CD14-positive monocyte (primary cell): Measurements from ENCODE around the gene TMPRSS5. TPM values are rescaled to one million over a fixed set of nuclear protein-coding genes. Genes with fewer than 3 reads are reported as not detected.

Experiments used
- DNase-seq, 3 donors: peaks; one replicate each; pipeline ENCODE4 v3.0.0-alpha.2; 2011 to 2022
- H2AFZ ChIP-seq: 2 replicates; pipeline ENCODE4 v1.6.0; 2012; ENCODE audit warnings: mild to moderate bottlenecking, low read depth, low read length, inconsistent platforms; ENCODE audit not compliant: insufficient read depth, poor library complexity, severe bottlenecking
- H3K27ac ChIP-seq, 2 donors: 1 replicate in 1 of 2; 2 replicates in 1 of 2; pipeline ENCODE4 v1.5.1; 2012 to 2013; ENCODE audit warnings: low read length in 2 of 2, control low read depth in 1 of 2, inconsistent platforms in 1 of 2, low read depth in 1 of 2, mild to moderate bottlenecking in 1 of 2
- H3K27me3 ChIP-seq, 2 donors: one replicate each; pipeline versions ENCODE4 v1.6.0 to v1.6.1; 2011 to 2013; ENCODE audit warnings: low read length in 2 of 2; ENCODE audit not compliant: control insufficient read depth in 2 of 2, insufficient read depth in 2 of 2
- H3K36me3 ChIP-seq, 2 donors: replicated peaks in 1 of 2; 1 replicate in 1 of 2; 2 replicates in 1 of 2; pipeline versions ENCODE4 v1.5.1 to v1.6.1; 2012 to 2013; ENCODE audit warnings: low read length in 2 of 2, control low read depth in 1 of 2, inconsistent platforms in 1 of 2, mild to moderate bottlenecking in 1 of 2; ENCODE audit not compliant: insufficient read depth in 2 of 2, control insufficient read depth in 1 of 2
- H3K4me1 ChIP-seq, 2 donors: 1 replicate in 1 of 2; 2 replicates in 1 of 2; pipeline versions ENCODE4 v1.5.1 to v1.6.1; 2012 to 2013; ENCODE audit warnings: low read length in 2 of 2, control low read depth in 1 of 2, inconsistent platforms in 1 of 2, mild to moderate bottlenecking in 1 of 2, moderate library complexity in 1 of 2; ENCODE audit not compliant: insufficient read depth in 2 of 2, control insufficient read depth in 1 of 2
- H3K4me2 ChIP-seq: replicated peaks from 2 replicates; pipeline ENCODE3; 2012; ENCODE audit warnings: low read length, moderate library complexity, mild to moderate bottlenecking; ENCODE audit not compliant: poor library complexity, severe bottlenecking; ENCODE audit errors: extremely low read depth
- H3K4me3 ChIP-seq, 3 experiments: fragments of 200-600 bp in 1 of 3; sonication (generic) in 1 of 3; replicated peaks in 1 of 3; 1 replicate in 2 of 3; 2 replicates in 1 of 3; pipeline ENCODE4 v1.5.1; 2011 to 2013; ENCODE audit warnings: low read length in 3 of 3, mild to moderate bottlenecking in 3 of 3, control low read depth in 2 of 3, low read depth in 2 of 3, inconsistent platforms in 1 of 3, moderate library complexity in 1 of 3
- H3K79me2 ChIP-seq: 2 replicates; pipeline ENCODE4 v1.6.0; 2012; ENCODE audit warnings: mild to moderate bottlenecking, control low read depth, inconsistent platforms, low read length, moderate library complexity; ENCODE audit not compliant: insufficient read depth
- H3K9ac ChIP-seq: 2 replicates; pipeline ENCODE4 v1.6.0; 2017; ENCODE audit warnings: low read length, mild to moderate bottlenecking; ENCODE audit not compliant: insufficient read depth, poor library complexity, severe bottlenecking
- H3K9me3 ChIP-seq, 2 donors: replicated peaks in 1 of 2; 1 replicate in 1 of 2; 2 replicates in 1 of 2; pipeline versions ENCODE4 v1.5.1 to v1.6.1; 2012 to 2013; ENCODE audit warnings: low read length in 2 of 2, control low read depth in 1 of 2; ENCODE audit not compliant: control insufficient read depth in 1 of 2, insufficient read depth in 1 of 2
- H4K20me1 ChIP-seq: 2 replicates; pipeline ENCODE4 v1.6.0; 2012; ENCODE audit warnings: mild to moderate bottlenecking, low read length, control low read depth, moderate library complexity; ENCODE audit not compliant: insufficient read depth
- H3K27ac Mint-ChIP-seq, 7 donors: one replicate each; pipeline ENCODE4 v1.8.0; 2020; ENCODE audit warnings: mild to moderate bottlenecking in 7 of 7, mixed read lengths in 7 of 7, moderate library complexity in 6 of 7, inconsistent platforms in 2 of 7
- H3K27me3 Mint-ChIP-seq, 3 donors: one replicate each; pipeline ENCODE4 v1.8.0; 2021 to 2022; ENCODE audit warnings: low read depth in 3 of 3, mild to moderate bottlenecking in 3 of 3, mixed read lengths in 3 of 3, moderate library complexity in 3 of 3, inconsistent platforms in 1 of 3
- H3K36me3 Mint-ChIP-seq, 2 donors: one replicate each; pipeline ENCODE4 v1.8.0; 2020; ENCODE audit warnings: mixed read lengths in 2 of 2, inconsistent platforms in 1 of 2, mild to moderate bottlenecking in 1 of 2
- H3K4me1 Mint-ChIP-seq: one replicate; pipeline ENCODE4 v1.8.0; 2020; ENCODE audit warnings: mild to moderate bottlenecking, mixed read lengths
- H3K4me3 Mint-ChIP-seq, 2 donors: one replicate each; pipeline ENCODE4 v1.8.0; 2020; ENCODE audit warnings: mild to moderate bottlenecking in 2 of 2, mixed read lengths in 2 of 2, moderate library complexity in 1 of 2
- H3K9me3 Mint-ChIP-seq, 7 donors: one replicate each; pipeline ENCODE4 v1.8.0; 2020 to 2022; ENCODE audit warnings: mixed read lengths in 7 of 7, mild to moderate bottlenecking in 6 of 7, moderate library complexity in 6 of 7, inconsistent platforms in 2 of 7
- WGBS: methylation state at CpG from one replicate; pipeline ENCODE4 v1.1.5; 2013; ENCODE audit warnings: missing lambda C conversion rate; ENCODE audit not compliant: insufficient coverage; 5-methylcytosine and 5-hydroxymethylcytosine counted together
- intact Hi-C, 2 donors: fragments of 100-400 bp; cut with micrococcal nuclease; formaldehyde crosslinking; loops; one replicate each; pipeline versions ENCODE4 v1.15.0 to v1.15.1; 2023
- polyA plus RNA-seq, 3 donors: library from polyadenylated mRNA; depleted of rRNA in 1 of 3; unstranded in 2 of 3; stranded (reverse) in 1 of 3; fragments of 300-500 nt in 2 of 3; fragments of >200 nt in 1 of 3; fragmentation: Illumina TruSeq in 2 of 3; gene quantifications; 1 replicate in 2 of 3; 2 replicates in 1 of 3; pipeline ENCODE4 v1.2.3, GENCODE V29; 2012 to 2021
- TF ChIP-seq, protein P1 (sequence below): fragments of 200-600 bp; IDR thresholded peaks from one replicate; pipeline ENCODE4 v1.8.0; 2022; ENCODE audit warnings: antibody characterized with exemption, mild to moderate bottlenecking

Gene TMPRSS5
- polyA plus RNA-seq, 3 donors: 0.80 TPM; not detected in 2

DNA sequence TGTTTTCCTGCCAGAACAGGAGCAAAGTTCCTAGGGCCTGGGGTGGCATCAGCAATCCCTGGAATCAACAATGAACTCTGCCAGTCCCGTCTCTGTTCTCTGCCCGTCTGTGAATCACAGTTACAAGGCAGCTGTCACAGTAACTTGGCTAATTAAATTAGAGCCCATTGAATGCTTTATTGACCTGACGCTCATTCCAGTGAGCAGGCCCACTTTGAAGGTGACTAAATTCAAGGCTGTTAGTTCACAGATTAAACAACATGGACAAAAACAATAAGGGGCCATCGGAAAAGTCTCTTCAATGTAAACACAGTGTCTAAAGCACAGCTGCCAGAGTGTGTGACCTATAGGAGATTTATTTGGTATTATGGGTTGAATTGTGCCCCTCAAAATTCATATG lies 17.7 kb upstream of the TMPRSS5 start:
- Histone ChIP-seq H3K9me3 (no peaks in the 10 kb centered on the region), H3K4me3 (no peak overlapping the region), H3K36me3 (no peaks in the 10 kb centered on the region), H3K79me2 (no peaks in the 10 kb centered on the region), H3K4me1 (peaks cover under 1 to 1% of the 10 kb centered on the region in 2 donors), H3K27ac (no peak overlapping the region), H3K9ac (no peak overlapping the region), H3K27me3 (no peaks in the 10 kb centered on the region), H3K4me2 (no peak overlapping the region), H4K20me1 (no peaks in the 10 kb centered on the region), H2AFZ (no peak overlapping the region)
- no peak for DNase-seq
- no peak overlapping the region for H3K4me3 Mint-ChIP-seq
- intact Hi-C loops: no loop called here
- WGBS: 100% methylated on average over 4 of the region's 4 CpGs
- H3K9me3 Mint-ChIP-seq: peaks cover 3 to 7% (median 4%) of the 10 kb centered on the region in 7 donors
- H3K4me1 Mint-ChIP-seq: peaks cover 2% of the 10 kb centered on the region
- H3K27ac Mint-ChIP-seq: no peak overlapping the region
- peaks cover 0 to 2% (median 2%) of the 10 kb centered on the region in 3 donors for H3K27me3 Mint-ChIP-seq
- TF ChIP-seq, protein P1, sequence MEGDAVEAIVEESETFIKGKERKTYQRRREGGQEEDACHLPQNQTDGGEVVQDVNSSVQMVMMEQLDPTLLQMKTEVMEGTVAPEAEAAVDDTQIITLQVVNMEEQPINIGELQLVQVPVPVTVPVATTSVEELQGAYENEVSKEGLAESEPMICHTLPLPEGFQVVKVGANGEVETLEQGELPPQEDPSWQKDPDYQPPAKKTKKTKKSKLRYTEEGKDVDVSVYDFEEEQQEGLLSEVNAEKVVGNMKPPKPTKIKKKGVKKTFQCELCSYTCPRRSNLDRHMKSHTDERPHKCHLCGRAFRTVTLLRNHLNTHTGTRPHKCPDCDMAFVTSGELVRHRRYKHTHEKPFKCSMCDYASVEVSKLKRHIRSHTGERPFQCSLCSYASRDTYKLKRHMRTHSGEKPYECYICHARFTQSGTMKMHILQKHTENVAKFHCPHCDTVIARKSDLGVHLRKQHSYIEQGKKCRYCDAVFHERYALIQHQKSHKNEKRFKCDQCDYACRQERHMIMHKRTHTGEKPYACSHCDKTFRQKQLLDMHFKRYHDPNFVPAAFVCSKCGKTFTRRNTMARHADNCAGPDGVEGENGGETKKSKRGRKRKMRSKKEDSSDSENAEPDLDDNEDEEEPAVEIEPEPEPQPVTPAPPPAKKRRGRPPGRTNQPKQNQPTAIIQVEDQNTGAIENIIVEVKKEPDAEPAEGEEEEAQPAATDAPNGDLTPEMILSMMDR: no peak
- H3K36me3 Mint-ChIP-seq: peaks cover 4 to 5% of the 10 kb centered on the region in 2 donors

GRCh38 chr11:113722934-113723333 lies 16.8 kb upstream of the TMPRSS5 start:
- no peak overlapping the region for H3K9ac ChIP-seq
- Mint-ChIP-seq H3K9me3 (peaks cover 3 to 7% (median 4%) of the 10 kb centered on the region in 7 donors), H3K27ac (no peak overlapping the region), H3K4me1 (no peaks in the 10 kb centered on the region), H3K4me3 (no peak overlapping the region), H3K36me3 (peaks cover 4 to 5% of the 10 kb centered on the region in 2 donors), H3K27me3 (peaks cover 0 to 2% (median 2%) of the 10 kb centered on the region in 3 donors)
- no peaks in the 10 kb centered on the region for H3K27me3 ChIP-seq
- no peak overlapping the region for H3K4me3 ChIP-seq
- TF ChIP-seq, protein P1: no peak
- H3K27ac ChIP-seq: no peak overlapping the region
- 85% methylated on average over 2 of the region's 3 CpGs for WGBS
- no peaks in the 10 kb centered on the region for H3K4me1 ChIP-seq
- H3K36me3 ChIP-seq: no peaks in the 10 kb centered on the region
- H3K4me2 ChIP-seq: no peak overlapping the region
- no peak overlapping the region for H2AFZ ChIP-seq
- no peaks in the 10 kb centered on the region for H4K20me1 ChIP-seq
- intact Hi-C loops: no loop called here
- DNase-seq: no peak
- H3K79me2 ChIP-seq: no peaks in the 10 kb centered on the region
- no peaks in the 10 kb centered on the region for H3K9me3 ChIP-seq
